Activated CD4-positive, alpha-beta T cell treated with anti-CD3 and anti-CD28 coated beads, Interleukin-2, amount 10 ng/mL, durations not matched to agents 24 days and 14 days (primary cell): ENCODE data around the gene SAMD3. TPM values are rescaled to one million over a fixed set of nuclear protein-coding genes. Genes with fewer than 3 reads are reported as not detected.
"Not testable (repeated sequence)": the region's sequence is repeated elsewhere in the genome, so short reads cannot be mapped to it uniquely, and the experiment has no call there.

Experiments
- DNase-seq: peaks from one replicate; pipeline ENCODE4 v3.0.0; 2022
- H3K27ac Mint-ChIP-seq: one replicate; pipeline ENCODE4 v1.8.0; 2022; ENCODE audit warnings: mild to moderate bottlenecking, mixed read lengths
- H3K27me3 Mint-ChIP-seq: one replicate; pipeline ENCODE4 v1.8.0; 2022; ENCODE audit warnings: mixed read lengths
- H3K36me3 Mint-ChIP-seq: one replicate; pipeline ENCODE4 v1.8.0; 2022; ENCODE audit warnings: low read depth, mild to moderate bottlenecking, mixed read lengths
- H3K4me1 Mint-ChIP-seq: one replicate; pipeline ENCODE4 v1.8.0; 2021; ENCODE audit warnings: mixed read lengths
- H3K4me3 Mint-ChIP-seq: one replicate; pipeline ENCODE4 v1.8.0; 2022; ENCODE audit warnings: mild to moderate bottlenecking, moderate library complexity, mixed read lengths
- H3K9me3 Mint-ChIP-seq: one replicate; pipeline ENCODE4 v1.8.0; 2021; ENCODE audit warnings: mixed read lengths
- intact Hi-C: fragments of 100-400 bp; cut with micrococcal nuclease; formaldehyde crosslinking; loops from one replicate; pipeline ENCODE4 v1.15.1; 2023
- total RNA-seq: library from RNA; stranded (reverse); gene quantifications from 2 replicates; pipeline ENCODE4 v1.2.3, GENCODE V29; 2022

The SAMD3 gene
- total RNA-seq, 1 donor from 2014 or later, result 2.5 TPM

DNA sequence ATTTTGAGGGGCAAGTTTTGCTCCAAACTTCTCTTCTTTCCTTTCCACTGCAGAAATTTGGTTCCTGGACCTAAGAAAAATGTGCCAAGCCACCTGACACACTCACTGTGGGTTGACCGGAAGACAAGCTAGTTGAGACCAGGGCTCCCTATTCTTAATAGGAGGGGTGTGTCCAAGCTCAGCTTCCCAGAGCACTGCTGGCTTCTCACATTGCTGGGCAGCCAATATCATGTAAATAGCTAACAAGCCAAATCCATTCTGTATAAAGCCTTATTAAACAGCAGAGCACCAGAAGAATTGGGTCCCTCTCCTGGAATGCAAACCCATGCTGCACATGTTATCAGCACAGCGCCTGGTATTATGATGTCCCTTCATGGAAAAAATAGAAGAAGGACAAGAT lies 17.0 kb upstream of the SAMD3 start:
- peaks cover 5% of the 10 kb centered on the region for H3K27me3 Mint-ChIP-seq
- no peak for DNase-seq
- no peaks in the 10 kb centered on the region for H3K9me3 Mint-ChIP-seq
- no peak overlapping the region for H3K27ac Mint-ChIP-seq
- H3K4me1 Mint-ChIP-seq, result no peaks in the 10 kb centered on the region
- intact Hi-C loops, result no loop called here
- no peak overlapping the region for H3K4me3 Mint-ChIP-seq
- H3K36me3 Mint-ChIP-seq, result no peaks in the 10 kb centered on the region

DNA sequence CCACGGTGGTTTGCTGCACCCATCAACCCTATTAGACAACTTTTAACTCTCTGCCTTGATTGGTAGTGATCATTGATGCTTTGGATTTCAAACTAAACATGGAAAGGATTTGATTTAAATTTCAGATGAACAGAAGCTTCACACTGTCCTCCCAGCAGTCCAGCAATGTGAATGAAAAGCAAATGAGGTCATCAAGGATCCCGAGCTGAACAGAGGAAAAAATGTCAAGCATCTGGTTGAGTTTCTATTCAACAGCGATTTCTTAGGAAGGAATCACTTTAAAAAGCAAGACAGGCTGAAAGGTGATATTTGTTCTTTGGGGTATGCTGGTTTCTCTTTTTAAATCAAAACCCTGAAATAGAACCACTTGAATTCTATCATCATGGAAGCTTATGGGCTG lies 10.6 kb upstream of the SAMD3 start:
- intact Hi-C loops, result no loop called here
- peaks cover 13% of the 10 kb centered on the region for H3K9me3 Mint-ChIP-seq
- no peak for DNase-seq
- H3K27me3 Mint-ChIP-seq, result peaks cover 3% of the 10 kb centered on the region
- no peak overlapping the region for H3K27ac Mint-ChIP-seq
- H3K36me3 Mint-ChIP-seq, result no peaks in the 10 kb centered on the region
- no peak overlapping the region for H3K4me3 Mint-ChIP-seq
- H3K4me1 Mint-ChIP-seq, result peaks cover 4% of the 10 kb centered on the region

DNA sequence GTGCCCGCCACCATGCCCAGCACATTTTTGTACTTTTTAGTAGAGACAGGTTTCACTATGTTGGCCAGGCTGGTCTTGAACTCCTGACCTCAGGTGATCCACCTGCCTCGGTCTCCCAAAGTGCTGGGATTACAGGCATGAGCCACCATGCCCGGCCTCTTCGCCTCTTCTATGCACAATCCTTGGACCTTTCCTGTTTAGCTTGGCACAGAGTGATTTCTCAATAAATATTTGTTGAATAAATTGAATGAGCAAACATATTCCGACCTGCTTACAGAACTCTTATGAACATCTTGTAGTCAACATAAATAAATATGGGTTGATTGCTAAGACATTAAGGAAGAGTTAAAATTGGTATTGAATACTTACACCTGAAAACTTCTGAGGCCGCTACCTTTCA lies 7.8 kb upstream of the SAMD3 start:
- H3K4me3 Mint-ChIP-seq, intact Hi-C loops, H3K27ac Mint-ChIP-seq, DNase-seq, H3K4me1 Mint-ChIP-seq, H3K27me3 Mint-ChIP-seq, H3K36me3 Mint-ChIP-seq: not testable (repeated sequence)
- H3K9me3 Mint-ChIP-seq, result peaks cover 17% of the 10 kb centered on the region

DNA sequence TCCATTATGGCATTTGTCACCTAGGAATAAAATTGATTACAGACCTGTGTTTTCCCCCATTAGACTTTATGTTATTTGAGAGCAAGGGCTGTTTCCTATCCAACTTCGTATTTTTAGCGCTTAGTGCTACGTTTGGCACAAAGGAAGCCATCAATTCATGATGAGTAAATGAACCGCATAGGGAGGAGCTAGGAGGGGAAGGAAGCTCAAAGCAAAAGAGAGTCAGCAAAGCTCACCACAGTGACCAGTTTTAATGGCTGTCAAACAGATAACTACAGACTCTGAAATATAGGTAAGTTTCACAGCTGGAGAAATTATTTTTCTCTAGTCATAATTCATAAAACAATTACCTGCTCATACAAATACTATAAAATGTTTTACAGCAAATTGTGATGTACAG lies 6.9 kb upstream of the SAMD3 start:
- Mint-ChIP-seq H3K36me3 (peaks cover 5% of the 10 kb centered on the region), H3K9me3 (peaks cover 22% of the 10 kb centered on the region), H3K4me1 (peaks cover 4% of the 10 kb centered on the region), H3K27me3 (peaks cover 3% of the 10 kb centered on the region), H3K27ac (no peak overlapping the region), H3K4me3 (no peak overlapping the region)
- intact Hi-C loops, result no loop called here
- DNase-seq, result peak; percentile 59

DNA sequence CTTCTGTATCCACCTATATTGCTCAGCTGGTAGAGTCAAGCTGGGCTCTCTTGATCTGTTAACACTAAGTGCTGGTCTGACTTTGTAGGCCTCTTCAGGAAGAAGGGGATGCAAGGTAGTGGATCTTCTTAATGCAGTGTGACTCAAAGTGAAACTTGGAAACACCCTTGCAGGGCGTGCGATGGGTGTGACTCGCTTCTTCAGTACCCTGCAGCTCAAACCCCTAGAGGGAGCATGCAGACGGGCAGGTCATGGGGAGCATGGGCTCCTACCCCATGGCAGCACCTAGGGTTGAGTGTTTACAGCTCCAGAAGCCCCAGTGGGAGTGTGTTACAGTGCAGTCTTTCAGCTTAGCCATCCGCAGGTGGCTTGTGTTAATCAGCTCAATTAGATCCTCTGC lies 757 bp upstream of the SAMD3 start:
- Mint-ChIP-seq H3K27ac (peak overlapping the region; percentile 64), H3K36me3 (peaks cover 14% of the 10 kb centered on the region), H3K9me3 (peaks cover 10% of the 10 kb centered on the region), H3K4me1 (peaks cover 23% of the 10 kb centered on the region), H3K27me3 (no peaks in the 10 kb centered on the region), H3K4me3 (peak overlapping the region; percentile 73)
- peak; percentile 91 for DNase-seq
- intact Hi-C loops, result loop anchor here (1.0 to 2.0 kb wide), 3 partner anchors 8 to 91 kb away; no protein-coding TSS in a partner anchor

DNA sequence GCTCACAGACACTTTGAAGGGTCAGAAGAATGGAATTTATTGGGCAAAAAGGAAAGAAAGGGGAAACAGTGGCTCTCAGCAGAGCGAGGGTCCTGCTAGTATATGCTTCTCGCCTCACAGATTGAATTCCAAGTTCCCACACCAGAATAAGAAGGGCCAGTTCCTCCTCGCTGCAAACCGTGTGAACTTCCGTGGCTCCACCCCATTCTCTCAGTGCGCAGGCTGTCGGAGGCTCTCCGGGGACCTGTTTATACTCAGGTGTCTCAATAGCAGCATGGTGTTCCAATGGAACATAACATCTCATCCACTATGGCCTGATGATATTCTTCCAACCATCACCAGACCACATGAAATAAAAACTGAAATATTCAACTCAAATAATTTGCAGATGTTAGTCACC lies 4.6 kb downstream of the SAMD3 start:
- Mint-ChIP-seq H3K27ac (peak overlapping the region; percentile 19), H3K4me3 (no peak overlapping the region), H3K4me1 (peaks cover 41% of the 10 kb centered on the region), H3K27me3 (no peaks in the 10 kb centered on the region), H3K36me3 (peaks cover 29% of the 10 kb centered on the region), H3K9me3 (peaks cover 11% of the 10 kb centered on the region)
- intact Hi-C loops, result loop anchor here (5.0 to 10.0 kb wide), 2 partner anchors 191 to 533 kb away; no protein-coding TSS in a partner anchor
- no peak for DNase-seq

DNA sequence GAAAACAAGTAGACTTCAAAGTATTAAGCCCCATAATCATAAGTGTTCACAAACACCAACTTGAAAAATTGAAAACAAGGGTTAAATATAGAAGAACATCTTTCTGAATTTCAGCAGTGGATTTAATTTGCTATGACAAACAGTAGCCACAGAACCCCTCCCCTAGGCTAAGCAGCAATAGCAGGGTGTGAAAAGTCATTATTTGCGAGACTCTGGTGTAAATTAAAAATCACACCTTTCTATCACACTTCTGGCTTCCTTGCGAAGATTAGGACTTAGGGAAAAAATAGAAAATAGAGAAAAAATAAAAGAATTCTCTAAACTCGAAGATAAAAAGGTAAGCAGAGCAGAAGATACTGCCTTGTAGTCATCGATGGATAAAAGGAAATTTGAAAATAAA lies 6.1 kb downstream of the SAMD3 start:
- Mint-ChIP-seq H3K36me3 (peaks cover 38% of the 10 kb centered on the region), H3K27me3 (no peaks in the 10 kb centered on the region), H3K4me3 (peak overlapping the region; percentile 18), H3K9me3 (peaks cover 11% of the 10 kb centered on the region), H3K4me1 (peaks cover 45% of the 10 kb centered on the region), H3K27ac (no peak overlapping the region)
- intact Hi-C loops, result loop anchor here (5.0 to 10.0 kb wide), 2 partner anchors 189 to 532 kb away; no protein-coding TSS in a partner anchor
- no peak for DNase-seq

DNA sequence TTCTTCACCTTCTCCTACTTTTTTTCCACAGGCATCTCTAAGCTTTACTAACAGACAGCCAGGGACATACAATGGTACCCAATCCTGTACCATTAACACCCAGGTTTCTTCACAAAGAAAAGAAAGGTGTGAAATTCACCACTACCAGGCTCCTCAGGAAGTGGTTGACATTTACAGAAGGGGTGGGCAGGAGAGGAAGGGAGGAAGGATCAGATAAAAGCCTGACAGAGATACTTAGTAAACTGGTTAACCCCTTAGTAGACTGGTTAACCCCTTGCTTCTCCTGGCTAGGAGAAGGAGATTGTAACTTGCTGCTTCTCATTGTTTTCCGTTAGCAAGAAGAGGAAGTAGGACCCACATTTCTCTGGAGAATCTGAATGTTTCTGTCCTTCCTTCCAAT lies 7.2 kb downstream of the SAMD3 start:
- intact Hi-C loops, result loop anchor here (1.0 to 10.0 kb wide), 5 partner anchors 8 to 531 kb away; no protein-coding TSS in a partner anchor
- DNase-seq, result peak; percentile 86
- H3K36me3 Mint-ChIP-seq, result peaks cover 44% of the 10 kb centered on the region
- H3K4me3 Mint-ChIP-seq, result peak overlapping the region; percentile 76
- H3K27ac Mint-ChIP-seq, result peak overlapping the region; percentile 60
- peaks cover 11% of the 10 kb centered on the region for H3K9me3 Mint-ChIP-seq
- peaks cover 40% of the 10 kb centered on the region for H3K4me1 Mint-ChIP-seq
- no peaks in the 10 kb centered on the region for H3K27me3 Mint-ChIP-seq

DNA sequence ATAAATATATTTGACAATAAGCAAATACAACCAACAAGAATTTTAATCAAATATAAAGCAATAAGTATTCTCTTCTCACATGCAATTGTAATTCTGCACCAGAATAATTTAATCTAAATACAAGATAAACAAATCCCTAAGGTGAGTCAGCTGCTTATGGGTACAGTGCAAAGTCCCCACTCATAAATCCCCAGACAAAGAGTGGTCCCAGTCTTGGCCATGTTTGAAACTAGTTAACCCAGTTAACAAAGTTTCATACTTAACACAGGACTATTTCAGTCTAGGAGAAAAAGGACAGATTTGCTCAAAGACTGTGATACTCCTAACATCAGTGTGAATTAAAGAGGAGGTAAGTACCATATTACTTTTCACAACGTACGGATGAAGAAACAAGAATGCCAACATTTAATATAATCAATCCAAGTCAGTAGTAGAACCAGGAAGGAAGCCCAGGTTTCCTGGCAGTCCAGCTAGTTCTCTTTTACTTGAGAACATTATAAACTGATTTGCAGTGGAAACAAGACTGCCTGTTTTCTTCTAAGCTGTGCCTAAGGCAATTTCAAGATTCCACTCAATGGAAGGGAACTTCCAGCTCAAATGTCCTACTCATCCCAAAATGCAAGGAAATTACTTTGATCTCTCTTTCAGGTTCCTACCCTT lies 10.4 kb downstream of the SAMD3 start:
- Mint-ChIP-seq H3K9me3 (peaks cover 17% of the 10 kb centered on the region), H3K4me1 (peaks cover 35% of the 10 kb centered on the region), H3K36me3 (peaks cover 57% of the 10 kb centered on the region), H3K27ac (no peak overlapping the region), H3K27me3 (no peaks in the 10 kb centered on the region), H3K4me3 (peak overlapping the region; percentile 15)
- DNase-seq, result no peak
- intact Hi-C loops, result loop anchor here (10.0 kb wide), 1 partner anchor 528 kb away; no protein-coding TSS in a partner anchor

DNA sequence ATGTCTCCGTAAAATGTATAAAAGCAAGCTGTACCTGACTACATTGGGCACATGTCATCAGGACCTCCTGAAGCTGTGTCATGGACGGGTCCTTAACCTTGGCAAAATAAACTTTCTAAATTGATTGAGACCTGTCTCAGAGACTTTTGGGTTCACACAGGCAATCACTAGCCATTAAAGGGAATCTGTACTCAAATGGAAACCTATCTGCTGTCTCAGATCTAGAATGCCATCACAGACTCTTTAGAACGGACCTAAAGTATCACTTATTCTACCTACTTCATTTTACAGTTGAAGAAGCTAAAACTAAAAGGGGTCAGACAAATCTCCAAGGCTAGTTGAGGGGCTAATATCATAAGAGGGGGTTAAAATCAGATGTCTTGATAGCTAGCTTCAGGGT lies 11.1 kb downstream of the SAMD3 start:
- no peak for DNase-seq
- Mint-ChIP-seq H3K9me3 (peaks cover 17% of the 10 kb centered on the region), H3K36me3 (peaks cover 63% of the 10 kb centered on the region), H3K27ac (no peak overlapping the region), H3K4me3 (peak overlapping the region; percentile 1), H3K4me1 (peaks cover 35% of the 10 kb centered on the region), H3K27me3 (no peaks in the 10 kb centered on the region)
- intact Hi-C loops, result loop anchor here (10.0 kb wide), 1 partner anchor 527 kb away; no protein-coding TSS in a partner anchor

DNA sequence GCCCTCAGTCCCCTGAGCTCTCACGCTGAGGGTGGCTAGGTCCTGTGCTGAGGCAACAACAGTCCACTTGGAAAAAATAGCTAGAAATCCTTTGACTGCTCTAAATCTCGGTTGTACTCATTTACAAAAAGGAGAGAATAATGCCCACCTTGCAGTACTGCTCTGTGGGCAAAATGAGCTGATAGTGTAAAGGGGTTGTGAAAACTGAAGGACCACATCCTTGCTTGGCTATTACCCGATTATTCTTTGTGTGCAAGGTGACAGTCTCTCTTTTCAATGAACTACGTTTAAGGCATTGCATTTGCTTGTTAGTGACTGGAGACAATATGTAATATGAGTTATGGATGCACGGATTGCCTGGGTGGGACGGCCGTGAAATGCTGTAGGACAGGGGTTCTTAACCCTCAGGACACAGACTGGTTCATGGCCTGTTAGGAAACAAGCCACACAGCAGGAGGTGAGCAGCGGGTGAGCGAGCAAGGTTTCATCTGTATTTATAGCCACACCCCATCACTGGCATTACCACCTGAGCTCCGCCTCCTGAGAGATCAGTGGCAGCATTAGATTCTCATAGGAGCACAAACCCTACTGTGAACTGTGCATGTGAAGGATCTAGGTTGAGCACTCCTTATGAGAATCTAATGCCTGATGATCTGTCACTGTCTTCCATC lies 14.6 kb downstream of the SAMD3 start:
- DNase-seq, result no peak
- Mint-ChIP-seq H3K27me3 (no peaks in the 10 kb centered on the region), H3K9me3 (peaks cover 12% of the 10 kb centered on the region), H3K4me1 (peaks cover 24% of the 10 kb centered on the region), H3K27ac (no peak overlapping the region), H3K36me3 (peaks cover 73% of the 10 kb centered on the region), H3K4me3 (no peak overlapping the region)
- intact Hi-C loops, result no loop called here

DNA sequence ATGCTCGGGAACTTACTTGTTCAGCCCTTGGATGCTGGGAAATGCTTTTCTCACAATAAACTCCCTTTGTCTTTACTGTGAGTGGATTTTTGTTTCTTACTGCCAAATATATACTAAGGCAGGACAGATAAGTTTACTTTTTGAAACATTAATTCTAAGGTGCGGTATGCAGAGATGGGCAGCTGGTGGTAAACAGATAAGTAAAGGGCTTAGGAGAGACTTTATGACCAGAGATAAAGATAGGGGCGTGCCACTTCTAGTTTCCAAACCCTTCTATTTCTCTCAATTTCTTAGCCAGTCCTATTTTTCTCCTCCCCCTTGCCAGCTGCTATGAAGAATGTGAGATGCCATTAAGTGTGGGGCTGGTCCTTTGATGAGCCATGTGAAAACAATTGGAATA lies 16.3 kb downstream of the SAMD3 start:
- peaks cover 14% of the 10 kb centered on the region for H3K9me3 Mint-ChIP-seq
- no peak overlapping the region for H3K27ac Mint-ChIP-seq
- no peak overlapping the region for H3K4me3 Mint-ChIP-seq
- intact Hi-C loops, result no loop called here
- no peaks in the 10 kb centered on the region for H3K27me3 Mint-ChIP-seq
- no peak for DNase-seq
- H3K4me1 Mint-ChIP-seq, result peaks cover 22% of the 10 kb centered on the region
- peaks cover 73% of the 10 kb centered on the region for H3K36me3 Mint-ChIP-seq

DNA sequence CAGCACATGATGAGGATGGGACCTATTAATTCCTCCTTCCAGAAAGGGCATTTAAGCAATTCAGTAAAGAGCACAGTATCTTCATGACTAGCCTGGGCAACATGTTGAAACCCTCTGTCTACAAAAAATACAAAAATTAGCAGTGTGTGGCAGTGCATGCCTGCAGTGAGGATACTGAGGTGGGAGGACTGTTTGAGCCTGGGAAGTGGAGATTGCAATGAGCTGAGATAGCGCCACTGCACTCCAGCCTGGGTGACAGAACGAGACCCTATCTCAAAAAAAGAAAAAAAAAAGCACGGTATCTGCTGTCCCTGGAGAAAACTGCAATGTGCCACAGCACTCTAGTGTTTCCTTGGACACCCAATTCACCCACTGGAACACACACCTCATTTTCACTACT lies 18.4 kb downstream of the SAMD3 start:
- intact Hi-C loops, result no loop called here

DNA sequence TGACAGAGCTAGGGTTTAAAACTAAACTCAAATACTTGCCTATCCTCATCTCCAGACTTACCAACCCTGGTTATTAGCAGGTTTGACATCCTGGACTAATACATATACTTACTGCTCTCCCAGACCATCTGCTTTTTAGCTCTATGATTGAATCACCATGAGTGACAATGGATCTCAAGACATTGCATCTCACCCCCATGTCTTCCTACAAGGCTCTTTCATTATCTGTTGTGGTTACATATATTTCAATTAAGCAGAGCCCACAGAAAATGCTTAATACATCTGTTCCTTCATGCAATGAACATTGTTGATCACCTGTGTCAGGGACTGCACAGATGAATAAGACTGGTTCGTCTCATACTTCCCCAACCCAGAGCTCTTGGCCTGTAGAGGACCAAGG lies 19.4 kb downstream of the SAMD3 start:
- intact Hi-C loops, result no loop called here
- H3K4me1 Mint-ChIP-seq, result peaks cover 19% of the 10 kb centered on the region
- DNase-seq, result no peak
- peaks cover 16% of the 10 kb centered on the region for H3K9me3 Mint-ChIP-seq
- no peak overlapping the region for H3K4me3 Mint-ChIP-seq
- H3K36me3 Mint-ChIP-seq, result peaks cover 74% of the 10 kb centered on the region
- H3K27ac Mint-ChIP-seq, result no peak overlapping the region
- H3K27me3 Mint-ChIP-seq, result no peaks in the 10 kb centered on the region

More for the DNA sequence above, 18.4 kb downstream of the SAMD3 start:
- Mint-ChIP-seq H3K27me3 (no peaks in the 10 kb centered on the region), H3K4me3 (no peak overlapping the region), H3K4me1 (peaks cover 19% of the 10 kb centered on the region), H3K36me3 (peaks cover 72% of the 10 kb centered on the region), H3K9me3 (peaks cover 16% of the 10 kb centered on the region), H3K27ac (no peak overlapping the region)
- DNase-seq, result no peak
